HuH-7 (cell line): ENCODE measurements around the gene DCLK1.

Experiments used
- DNase-seq: peaks from one replicate; pipeline ENCODE4 v3.0.0; 2011; ENCODE audit warnings: low spot score

DCLK1 gene

DNA sequence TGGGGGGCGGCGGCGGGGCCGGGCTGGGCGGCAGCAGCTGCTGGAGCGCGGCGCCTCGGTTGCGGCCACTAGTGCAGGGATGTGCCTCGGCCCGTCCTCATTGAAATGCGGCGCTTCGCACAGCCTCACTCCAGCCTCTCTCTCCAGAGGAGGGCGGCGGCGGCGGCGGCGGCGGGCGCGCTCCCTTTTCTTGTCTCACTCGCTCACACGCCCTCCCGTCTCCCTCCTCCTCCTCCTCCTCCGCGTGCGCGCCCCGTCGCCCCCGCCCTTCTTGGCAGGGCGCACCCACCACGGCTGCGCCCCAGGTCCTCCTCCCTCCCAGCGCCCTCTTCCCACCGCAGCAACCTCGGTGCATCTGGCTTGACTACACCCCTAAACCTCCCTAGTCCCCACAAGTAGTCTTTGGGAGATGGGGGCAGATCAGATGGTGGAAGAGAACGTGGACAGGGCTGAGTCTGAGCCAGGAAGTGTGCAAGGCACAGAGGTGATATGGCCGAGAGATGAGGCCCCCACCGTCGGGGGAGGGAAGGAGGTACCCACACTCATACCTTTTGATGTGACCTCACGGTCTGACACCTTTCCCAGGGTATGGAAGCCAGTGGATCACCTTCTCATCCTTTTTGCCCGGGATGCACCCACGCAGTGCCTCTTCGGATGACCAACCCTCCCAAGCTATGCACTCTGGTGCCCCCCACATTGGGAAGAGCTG lies at the start of gene DCLK1:
DCLK1 (minus strand) TSS at position 161 of the 709 bp plus-strand sequence.
- DNase-seq, result no peak

DNA sequence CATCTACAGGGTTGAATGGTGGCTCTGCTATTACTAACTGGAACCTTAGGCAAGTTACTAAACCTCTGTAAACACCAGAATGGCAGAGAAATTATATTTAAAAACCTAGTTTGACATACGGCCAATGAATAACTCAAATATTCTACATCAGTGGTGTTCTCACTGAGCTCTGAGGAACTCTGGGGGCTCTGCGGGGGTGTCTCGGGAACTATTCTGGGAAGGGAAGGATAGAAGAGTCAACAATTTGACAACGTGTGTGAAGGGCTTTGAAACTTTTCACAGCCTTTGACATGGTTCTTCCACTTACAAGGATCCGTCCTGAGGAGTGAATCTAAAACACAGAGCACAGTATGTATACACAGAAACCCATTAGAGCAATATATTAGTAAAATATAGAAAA lies 44.4 kb upstream of the DCLK1 start:
- DNase-seq, result no peak

DNA sequence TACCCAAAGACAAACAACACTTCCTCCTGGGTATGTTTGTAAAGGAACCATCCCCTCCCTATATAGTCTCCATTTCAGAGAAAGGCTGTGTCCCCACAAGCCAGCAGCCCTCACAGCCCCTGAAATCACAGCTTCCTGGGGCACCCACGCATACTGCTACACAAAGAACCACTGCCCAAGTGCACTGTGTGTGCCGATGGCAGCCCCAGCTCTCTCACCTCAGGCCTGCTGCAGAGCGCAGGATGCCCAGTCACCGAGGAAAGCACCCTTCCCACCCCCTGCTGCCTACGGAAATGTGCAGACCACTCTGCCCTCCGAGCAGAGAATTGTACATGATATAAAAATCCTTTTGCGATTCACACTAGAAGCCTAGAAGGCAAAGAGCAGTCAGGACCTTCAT lies 43.7 kb upstream of the DCLK1 start:
- DNase-seq, result no peak

DNA sequence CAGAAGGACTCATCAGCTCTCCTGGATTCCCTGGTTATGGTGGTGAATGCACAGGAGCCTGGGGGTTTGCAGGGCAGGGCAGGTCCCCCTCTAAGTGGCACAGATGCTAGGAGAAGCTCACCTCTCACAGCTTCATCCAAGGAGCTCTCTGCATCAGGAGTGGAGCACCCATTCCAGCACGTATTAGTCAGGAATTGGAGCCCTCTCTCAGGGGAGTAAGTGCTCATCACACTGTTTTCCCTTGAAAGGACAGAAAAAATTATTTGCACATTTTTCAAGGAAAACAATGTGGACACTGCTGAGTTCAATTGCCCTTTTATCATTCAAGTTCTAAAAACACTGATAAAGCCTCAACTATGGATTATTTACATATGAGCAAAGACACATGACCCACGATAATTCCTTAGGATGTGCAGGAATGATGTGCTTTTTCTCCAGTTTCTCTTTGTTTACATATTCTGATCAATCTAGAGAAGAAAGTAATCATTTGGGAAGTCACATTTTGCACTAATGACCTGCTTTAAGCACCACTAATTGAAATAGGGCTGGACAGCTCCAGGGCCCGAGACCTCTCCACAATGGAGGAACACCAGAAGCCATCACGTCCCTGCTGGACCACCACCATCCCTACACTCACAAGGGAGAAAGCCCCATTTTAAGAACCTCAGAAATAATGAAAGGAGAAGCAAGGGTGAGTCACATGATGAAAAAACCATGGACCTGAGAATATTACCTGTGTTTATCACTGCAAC lies 42.6 kb upstream of the DCLK1 start:
- no peak for DNase-seq

DNA sequence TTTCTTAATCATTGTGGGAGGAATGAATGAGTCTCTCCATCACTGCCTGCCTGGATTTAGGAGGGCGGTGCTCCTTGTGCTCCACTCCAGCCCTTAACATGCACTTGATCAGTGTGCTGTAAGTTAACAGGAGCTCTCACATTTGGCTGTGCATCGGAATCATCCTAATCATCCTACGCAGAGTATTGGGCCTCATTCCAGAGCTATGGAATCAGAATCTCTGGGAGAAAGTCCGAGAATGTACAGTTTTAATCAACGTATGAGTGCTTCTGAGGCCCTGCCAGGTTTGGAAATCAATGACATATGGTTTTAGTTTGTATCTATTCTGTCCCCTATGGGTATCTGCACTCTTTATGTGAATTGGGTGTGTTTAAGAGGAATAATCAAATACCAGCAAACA lies 34.9 kb upstream of the DCLK1 start:
- no peak for DNase-seq

DNA sequence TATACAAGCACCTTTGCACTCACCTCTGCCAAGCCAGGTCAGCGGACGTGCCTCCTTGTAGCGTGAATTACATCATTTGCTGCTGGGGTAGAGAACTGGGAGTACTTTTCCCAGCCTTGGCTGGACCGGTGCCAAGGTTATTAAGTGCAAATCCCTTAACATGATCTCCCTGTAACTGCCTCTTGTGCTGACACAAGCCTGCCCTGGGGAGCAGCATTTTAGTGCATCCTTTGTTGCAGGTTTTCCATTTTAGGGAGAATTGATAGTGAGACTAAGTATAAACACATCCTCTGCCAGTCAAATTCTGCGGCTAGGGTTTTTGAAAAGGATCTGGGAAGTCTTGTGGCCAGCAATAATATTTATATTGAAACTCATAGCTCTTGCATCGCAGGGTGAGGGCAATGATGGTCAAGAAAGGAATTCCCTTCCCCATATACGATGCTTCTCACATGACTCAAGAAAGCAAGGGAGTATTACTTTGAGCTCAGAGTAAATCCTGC lies 32.7 kb upstream of the DCLK1 start:
- DNase-seq, result no peak

DNA sequence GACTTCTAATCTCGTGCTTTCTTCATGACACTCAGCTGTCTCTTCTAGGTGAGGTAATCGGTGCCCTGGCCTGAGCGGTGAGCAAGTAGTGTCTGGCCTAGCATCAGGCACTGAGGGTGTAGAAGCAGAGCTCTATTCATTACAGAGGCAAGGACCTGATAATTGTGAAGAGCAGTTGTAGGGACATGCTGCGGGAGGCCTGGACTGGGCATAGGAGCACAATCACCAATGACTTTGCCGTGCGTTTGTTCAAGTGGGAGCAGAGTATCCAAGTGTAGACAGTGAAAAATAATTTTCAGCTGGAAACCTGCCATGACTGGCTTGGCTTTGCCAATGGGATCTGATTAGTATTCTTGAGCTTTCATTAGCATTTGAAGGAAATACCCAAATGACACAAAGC lies 32.1 kb upstream of the DCLK1 start:
- no peak for DNase-seq

DNA sequence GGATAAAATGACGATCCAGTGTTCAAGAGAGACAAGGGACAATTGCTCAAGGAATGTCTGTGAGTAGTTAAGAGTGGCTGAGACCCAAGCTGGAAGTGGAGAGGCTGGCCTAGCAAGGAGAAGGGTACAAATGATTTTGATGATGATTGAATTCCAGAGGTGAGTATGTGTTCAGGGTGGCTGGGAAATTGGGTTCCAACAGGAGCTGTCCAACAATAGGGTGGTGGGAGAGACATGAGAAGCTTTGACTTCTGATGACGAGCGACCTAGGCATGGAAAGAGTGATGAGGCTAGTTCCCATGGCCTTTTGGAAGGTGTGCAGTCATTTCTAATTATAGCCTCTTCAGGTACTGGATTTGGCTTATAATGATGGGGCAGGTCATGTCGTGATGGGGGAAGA lies 29.1 kb upstream of the DCLK1 start:
- DNase-seq, result no peak

DNA sequence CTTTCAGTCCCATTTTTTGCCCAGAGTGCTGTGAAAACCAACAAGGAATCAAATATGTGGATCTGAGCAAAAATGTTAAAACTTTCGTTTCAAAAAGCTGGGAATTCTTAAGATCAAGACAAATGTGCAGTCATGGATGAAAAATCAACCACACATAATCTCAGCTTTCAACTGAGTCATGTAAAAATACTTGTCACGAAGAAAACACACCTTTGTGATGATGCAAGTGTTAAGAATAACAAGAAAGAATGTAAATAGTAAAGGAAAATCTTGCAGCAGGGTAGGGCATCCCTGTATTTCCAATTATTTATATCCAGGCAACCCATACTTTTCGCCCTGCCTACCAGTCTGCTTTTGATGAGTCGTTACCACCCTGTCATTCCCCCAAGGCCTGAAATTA lies 27.4 kb upstream of the DCLK1 start:
- no peak for DNase-seq

DNA sequence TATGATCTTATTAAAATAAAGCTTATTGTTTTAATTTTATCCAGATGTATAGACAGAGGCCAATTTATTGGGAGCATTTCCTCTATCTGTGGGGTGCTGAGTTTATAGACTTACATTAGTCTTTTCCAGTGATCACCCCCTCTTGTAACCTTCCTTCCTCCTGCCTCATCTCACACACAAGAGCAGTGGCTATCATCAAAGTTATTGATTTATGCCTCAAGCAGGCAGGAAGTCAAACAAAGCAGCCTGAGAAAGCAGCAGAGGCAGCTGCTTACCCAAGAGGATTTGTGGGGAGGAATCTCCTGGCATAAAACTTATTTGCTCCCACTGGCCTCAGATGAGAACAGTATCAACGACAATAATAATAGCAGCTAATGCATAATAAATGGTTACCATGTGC lies 26.3 kb upstream of the DCLK1 start:
- DNase-seq, result no peak

DNA sequence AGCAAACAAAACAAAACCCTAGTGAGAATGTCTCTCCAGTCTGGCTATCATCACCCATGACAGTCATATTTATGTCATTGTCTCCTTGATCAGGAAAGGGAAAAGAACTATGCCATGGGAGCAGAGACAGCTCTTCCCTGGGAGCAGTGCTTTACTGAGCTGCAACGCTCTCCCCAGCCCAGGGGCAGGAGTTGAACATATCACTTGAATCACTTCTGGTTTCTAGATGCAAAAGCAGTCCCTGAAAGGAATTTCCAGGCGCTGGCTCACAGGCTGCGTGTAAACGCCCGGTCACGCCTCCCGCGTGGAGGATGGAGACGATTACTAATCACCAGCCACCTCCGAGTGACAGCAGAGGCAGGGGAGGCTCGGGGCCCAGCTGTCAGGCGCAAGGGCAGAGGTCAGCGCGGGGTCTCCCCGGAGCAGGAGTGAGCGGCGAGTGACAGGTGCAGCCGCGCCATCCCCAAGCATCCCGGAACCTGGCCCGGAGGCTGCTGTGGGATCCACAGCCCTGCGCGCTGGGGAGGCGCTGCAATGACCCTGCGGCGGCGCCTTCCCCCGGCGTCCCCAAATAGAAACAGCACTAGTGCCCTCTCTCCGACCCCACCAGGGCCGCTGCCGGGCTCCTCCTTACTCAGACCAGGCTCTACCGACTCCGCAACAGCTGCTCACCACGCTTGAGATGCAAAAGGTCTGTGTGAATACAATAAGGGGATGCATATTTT lies 23.5 kb upstream of the DCLK1 start:
- no peak for DNase-seq

DNA sequence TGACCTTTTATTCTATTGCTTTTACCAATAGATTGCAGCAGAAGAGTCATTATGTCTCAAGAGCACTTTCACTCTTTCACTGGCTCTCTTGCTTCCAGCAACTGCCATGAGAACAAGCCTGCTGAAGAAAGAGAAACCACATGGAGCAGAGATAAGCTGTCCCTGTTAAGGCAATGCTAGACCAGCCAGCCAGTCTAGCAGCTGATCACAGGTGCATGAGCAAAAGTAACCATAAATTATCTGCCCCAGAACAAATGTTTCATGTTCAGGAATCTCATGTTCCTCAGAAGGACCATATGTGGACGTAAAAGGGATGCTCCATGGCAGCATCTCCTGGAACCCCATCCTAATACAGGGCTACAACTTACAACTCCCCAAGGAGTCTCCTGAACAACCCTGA lies 20.4 kb upstream of the DCLK1 start:
- no peak for DNase-seq

DNA sequence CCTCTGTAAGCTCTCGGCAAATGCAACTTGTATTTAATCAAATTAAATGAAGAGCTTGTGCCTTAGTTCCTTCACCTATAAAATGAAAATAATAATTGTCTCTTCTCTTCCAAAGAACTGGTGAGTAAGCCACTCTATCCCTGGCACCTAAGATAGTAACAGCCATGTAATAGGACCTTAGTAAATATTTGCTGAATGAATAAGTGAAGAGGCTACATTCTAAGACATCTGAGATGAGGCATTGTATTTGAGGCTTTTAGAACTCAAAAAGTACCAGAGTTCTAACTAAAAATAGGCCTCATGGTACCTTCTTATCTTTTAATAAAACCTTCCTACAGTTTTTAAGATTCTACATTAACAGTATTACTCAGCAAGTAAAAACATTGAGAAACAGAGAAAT lies 17.3 kb upstream of the DCLK1 start:
- no peak for DNase-seq

DNA sequence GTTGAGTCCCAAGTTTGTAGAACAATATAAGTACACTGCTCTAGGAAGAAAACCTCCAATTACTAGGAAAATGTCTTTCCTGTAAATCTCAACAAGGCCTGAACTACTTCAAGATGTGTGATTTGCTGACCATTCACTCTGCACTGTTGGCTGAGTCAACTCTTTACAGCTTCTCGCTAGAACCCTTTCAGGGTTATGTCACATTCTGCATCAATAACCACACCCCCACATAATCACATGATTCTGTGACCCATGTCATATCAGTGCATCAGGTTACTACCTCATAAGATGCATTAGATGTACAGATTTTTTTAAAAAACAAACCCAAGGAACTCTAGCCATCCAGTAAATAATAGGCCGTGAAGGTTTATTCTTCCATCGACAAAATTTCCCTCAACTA lies 16.1 kb upstream of the DCLK1 start:
- DNase-seq, result no peak

DNA sequence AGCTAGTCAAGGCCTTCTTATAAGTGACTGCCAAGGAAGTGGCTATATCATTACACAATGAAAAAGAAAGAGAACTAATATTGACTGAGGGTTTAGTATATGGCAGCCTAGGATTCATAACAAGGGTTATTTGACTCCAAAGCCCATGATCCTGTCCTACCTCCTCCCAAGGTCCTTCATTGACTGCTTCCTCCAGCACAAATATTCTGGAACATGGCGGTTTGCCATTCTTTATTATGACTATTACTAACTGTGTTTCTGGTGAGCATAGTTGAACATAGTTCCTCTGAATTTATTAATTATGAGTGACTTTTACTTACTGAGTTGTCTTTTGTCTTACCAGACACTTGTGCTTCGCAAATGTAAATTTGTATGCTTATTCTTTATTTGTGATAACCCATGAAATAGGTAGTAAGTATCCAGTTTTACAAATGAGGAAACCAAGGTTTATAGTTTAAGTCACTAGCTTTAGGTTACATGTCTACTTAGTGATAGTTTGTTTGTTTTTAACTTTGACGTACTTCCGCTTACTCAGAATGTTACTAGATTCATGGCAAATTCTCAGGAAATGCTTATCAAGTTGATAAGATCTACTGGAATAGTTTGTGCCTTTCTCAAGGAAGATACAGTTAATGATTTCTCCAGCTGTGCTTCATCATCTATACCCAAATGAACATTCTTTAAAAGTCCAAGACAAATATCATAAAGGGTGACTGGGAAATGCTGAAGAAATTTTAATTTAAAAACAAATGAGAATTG lies 15.5 kb upstream of the DCLK1 start:
- DNase-seq, result no peak

DNA sequence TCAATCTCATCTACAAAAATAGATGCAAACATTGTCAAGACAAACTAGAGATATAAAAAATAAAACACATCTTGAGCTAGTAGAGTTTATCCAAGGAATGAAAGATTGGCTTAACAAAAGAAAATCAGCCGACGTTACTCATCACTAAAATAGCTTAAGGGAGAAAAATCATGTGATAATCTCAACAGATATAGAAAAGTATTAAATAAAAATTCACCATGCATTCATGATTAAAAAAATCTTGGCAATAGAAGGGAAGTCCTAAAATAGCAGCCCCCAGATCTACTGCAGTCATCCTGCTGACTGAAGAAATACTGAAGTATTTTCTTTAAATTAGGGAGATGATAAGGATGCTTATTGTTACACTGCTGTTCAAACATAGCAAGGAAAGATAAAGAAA lies 12.6 kb upstream of the DCLK1 start:
- no peak for DNase-seq

DNA sequence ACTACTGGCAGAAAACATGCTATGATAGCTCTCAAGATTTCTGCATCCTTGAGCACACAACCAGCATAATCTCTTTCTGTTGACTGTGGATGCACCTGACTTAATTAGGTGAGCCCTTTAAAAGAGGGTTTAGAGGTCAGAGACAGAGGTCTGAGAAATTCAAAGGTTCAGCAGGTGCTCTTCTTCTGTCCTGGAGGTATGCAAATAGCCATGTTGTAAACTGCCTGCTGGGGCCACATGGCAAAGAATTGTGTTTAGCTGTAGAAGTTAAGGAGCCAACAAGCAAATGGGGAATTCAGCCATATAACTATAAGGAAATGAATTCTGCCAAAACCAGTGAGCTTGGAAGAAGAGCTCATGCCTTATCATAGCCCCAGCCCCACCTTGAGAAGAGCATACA lies 11.6 kb upstream of the DCLK1 start:
- DNase-seq, result no peak

DNA sequence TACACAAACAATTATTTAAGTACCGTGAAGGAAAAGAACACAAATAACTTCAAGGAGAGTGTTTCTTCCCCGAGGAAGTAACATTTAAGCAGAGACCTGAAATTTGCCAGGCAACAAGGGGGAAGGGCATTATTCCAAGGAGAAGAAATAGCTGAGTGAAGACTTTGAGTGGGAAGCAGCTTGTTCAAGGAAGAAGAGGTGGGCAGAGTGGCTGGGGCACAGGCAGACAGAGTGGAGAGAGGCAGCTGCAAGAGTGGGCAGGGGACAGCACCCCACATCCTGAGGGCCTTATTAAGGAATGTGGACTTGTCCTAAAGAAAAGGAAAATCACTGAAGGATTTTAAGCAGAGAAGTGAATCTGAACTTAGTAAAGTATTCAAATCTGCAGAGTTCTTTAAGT lies 4.7 kb upstream of the DCLK1 start:
- DNase-seq, result no peak

DNA sequence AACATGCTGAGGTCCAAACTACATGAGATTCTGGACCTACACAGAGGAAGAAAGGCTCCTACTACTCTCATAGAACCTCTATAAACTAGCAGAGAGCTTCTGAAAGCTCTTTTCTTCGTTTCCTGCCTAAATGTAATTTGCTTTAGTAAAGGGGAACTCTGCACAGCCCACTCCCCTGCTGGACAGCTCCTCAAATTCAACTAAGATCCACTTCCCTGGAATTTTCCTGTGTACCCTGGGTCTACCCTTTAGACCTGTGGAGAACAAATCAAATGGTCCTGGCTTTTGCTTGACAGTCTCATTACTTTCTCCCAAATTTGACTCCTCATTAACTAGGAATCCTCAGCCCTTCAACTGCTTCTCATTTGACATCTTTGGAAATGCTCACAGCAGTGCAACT lies 3.5 kb upstream of the DCLK1 start:
- DNase-seq, result no peak

DNA sequence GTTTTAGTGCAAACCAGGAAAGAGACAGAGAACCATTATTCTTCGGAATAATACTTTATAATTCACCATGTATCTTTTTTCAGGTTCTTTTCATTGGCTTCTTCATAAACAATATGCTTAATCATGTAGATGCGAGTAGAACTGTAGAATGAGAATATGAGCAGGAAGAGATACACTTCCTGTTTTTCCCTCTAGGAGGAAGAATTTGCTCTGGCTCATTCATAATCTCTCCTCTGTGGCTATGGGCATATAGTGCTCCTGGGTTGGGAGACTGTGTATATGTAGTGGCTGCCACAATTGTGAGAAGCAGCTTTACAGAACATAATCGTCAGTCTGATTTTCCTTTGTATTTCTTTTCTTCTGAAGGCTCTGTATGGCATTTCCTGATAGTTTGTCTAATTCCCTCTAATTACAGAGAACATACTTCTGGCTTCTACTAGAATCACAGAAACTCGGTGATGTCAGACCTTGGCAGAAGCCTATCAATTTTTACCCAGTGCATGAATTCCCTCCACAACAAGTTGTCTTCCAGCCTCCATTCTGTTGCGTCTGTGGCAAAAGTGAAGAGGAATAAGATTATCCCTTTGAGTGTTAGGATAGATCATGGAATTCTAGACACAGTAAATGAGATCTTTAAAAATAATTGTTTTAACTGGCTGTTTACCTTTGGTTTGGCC lies 2.9 kb upstream of the DCLK1 start:
- DNase-seq, result no peak

DNA sequence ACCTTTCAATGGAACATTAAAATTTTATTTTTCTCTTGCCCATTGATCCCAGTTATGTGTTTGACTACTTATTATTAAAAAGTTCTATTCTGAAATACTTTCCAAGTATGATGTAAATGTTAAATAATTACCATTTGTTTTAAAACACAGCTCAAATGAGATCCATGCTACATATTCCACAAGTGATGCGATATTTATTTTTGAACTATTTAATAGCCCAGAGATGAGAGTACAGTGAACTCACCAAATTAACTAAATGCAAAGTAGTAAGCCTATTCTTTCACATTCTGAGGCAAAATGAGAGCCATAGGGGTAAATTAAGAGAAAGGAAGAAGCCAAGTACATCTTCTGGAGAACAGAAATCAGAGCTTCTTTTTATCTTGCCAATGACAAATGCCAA lies 1.2 kb upstream of the DCLK1 start:
- DNase-seq, result no peak

DNA sequence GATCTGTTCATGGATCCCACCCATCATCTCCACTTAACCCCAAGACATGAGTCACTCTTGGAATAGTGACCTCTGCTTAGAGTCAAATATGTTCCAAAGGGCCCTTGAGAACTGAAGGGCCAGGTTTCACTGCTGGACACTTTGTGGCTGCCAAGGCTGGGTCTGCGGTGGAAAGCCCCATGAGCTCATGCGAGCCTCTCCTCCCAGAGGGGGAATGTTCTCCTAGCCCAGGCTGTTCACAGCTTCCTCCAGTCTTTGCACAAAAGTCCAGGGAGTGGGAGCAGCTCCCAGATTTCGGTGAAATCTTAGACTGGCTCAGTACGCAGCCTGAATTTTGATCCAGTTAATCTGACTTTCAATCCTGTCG lies 732 bp upstream of the DCLK1 start:
- DNase-seq, result no peak
